ENCODE results near the gene BLTP3B.

- TF ChIP-seq GATA2 (IDR thresholded peaks at IDR 0.05; ENCODE audit: low read depth, low read length) (no peak), GATA3 (IDR thresholded peaks at IDR 0.05; ENCODE audit: low read depth, low read length) (no peak)
Observed at GRCh38 chr12:100128512-100128908, 14.2 kb downstream of the BLTP3B start.
